HK-2 (cell line): Measurements from ENCODE around the gene ATXN1.

Experiments
- DNase-seq: peaks from one replicate; pipeline ENCODE4 v3.0.0-alpha.2; 2018; ENCODE audit not compliant: unreplicated experiment

The ATXN1 gene

GRCh38 chr6:16438718-16439591 lies 322.3 kb downstream of the ATXN1 start:
- DNase-seq: no peak

- DNase-seq: no peak
Measured at GRCh38 chr6:16437984-16438383, 323.3 kb downstream of the ATXN1 start.

DNA sequence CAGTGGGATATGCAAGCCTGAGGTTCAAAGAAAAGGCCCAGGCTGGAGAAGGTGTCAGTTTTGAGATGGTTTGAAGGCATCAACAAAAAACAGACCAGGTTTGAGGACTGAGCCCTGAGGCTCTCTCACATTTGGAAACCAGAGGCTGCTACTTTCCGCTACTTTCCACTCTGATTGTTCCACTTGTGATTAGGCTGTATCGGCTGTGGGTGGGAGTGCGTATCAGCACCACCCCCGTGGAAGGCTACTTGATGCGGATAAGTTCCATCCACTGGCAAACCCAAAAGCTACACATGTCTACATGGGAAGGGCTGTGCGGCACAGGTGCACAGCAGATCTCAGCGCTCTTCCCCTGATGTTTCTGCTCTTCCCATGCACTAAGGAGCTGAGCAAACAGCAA lies 324.2 kb downstream of the ATXN1 start:
- no peak for DNase-seq

GRCh38 chr6:16436550-16436949 lies 324.7 kb downstream of the ATXN1 start:
- DNase-seq: no peak

DNA sequence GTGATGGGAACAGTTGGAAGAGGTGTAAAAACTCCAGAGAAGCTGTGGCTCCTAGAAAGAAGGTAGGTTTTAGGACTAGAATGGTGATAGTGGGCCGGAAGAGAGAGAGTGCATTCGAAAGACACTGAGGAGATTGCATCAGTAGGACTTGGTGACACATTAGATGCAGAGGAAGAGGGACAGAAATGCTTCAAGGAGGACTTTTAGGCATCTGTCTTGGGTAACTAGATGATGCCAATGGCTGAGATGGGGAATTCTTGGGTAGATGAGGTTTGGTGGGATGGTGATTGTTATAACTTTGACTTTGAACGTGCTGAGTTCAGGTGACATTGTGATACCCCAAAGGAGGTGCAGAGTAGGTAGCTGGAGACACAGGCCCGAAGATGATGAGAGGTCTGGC lies 326.4 kb downstream of the ATXN1 start:
- DNase-seq: no peak

DNA sequence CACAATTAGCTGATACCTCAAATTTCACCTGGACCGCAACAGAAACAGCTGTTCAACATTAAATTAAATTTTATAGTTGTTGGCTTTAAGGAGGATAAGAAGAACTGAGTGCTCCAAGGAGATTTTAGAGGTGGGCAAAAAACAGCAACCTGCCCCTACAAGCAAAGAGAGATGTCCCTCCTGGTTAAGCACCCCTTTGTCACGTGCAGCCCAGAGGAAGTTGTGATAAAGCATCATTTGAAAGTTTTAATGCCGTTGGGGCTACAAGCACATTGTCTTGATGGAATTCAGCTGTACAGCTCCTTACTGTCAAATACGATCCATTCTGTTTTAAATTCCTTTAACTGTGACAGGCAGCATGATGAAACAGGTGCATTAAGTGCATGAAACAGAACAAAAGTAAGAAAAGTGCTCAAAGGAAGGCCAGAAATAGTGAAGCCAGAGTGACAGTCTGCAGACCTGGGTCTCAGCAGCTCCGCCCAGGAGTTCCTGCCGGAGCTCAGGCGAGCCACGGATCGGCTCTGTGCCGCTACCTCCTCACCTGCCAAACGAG lies 327.8 kb downstream of the ATXN1 start:
- no peak for DNase-seq

- DNase-seq: no peak
Measured at GRCh38 chr6:16432075-16433032, 328.9 kb downstream of the ATXN1 start.

- no peak for DNase-seq
Measured at GRCh38 chr6:16431106-16431505, 330.2 kb downstream of the ATXN1 start.

- DNase-seq: no peak
Measured at GRCh38 chr6:16430391-16431089, 330.7 kb downstream of the ATXN1 start.

DNA sequence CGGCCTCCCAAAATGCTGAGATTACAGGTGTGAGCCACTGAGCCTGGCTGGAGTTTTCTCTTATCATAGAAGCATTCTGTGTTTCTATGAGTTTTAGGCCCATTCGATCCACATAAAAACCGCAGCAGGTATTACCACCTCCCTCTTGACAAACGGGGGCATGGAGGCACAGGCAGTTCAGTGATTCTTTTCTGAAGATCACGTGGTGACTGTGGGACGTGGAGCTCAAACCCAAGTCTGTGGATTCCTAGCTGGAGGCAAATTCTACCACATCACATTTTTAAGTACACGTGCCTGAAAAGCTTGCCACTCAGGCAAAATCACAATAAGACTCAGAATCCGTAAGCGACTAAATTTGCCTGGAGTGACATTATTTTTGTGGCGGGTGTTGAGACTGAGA lies 331.6 kb downstream of the ATXN1 start:
- DNase-seq: no peak

- DNase-seq: no peak
Measured at GRCh38 chr6:16427124-16427523, 334.1 kb downstream of the ATXN1 start.

GRCh38 chr6:16425881-16426615 lies 335.2 kb downstream of the ATXN1 start:
- no peak for DNase-seq

GRCh38 chr6:16421462-16421960 lies 339.7 kb downstream of the ATXN1 start:
- DNase-seq: no peak

GRCh38 chr6:16420715-16421461 lies 340.4 kb downstream of the ATXN1 start:
- no peak for DNase-seq

DNA sequence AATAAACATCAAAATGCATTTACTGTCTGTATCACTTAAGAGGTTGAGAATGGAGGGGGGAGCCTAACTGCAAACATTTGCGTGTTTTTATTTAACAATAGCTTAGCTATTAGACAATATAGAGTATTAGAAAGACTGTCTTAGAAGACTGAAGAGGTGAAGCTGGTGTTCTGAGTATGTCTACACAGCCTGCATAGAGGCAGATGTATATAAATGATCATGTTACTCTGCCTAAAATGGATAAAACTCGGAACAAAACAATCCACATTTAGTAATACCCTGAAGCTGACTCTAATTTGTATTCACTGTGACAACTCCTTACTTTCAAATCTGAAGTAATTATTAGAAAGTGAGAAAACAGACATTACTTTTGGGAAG lies 340.9 kb downstream of the ATXN1 start:
- DNase-seq: no peak

GRCh38 chr6:16419636-16420336 lies 341.5 kb downstream of the ATXN1 start:
- DNase-seq: no peak

DNA sequence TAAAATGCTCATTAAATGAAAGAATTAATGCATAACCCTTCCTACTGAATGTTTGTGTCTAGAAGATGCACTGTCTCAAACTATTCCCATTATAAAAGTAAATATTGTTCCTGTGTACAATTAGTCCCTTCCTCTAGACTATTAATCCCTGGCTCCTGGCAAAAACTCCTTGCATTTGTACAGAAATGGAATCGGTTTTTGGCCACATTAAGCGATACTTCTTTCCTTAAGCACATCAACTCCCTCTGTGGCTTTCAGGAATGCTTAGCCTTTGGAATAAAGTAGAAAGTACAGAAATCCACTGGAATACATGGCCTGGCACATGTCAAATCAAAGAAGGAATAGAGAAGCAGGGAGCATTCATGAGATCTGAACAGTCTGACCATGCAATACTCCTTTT lies 343.1 kb downstream of the ATXN1 start:
- no peak for DNase-seq

- DNase-seq: no peak
Measured at GRCh38 chr6:16415677-16416076, 345.6 kb downstream of the ATXN1 start.

- no peak for DNase-seq
Measured at GRCh38 chr6:16414205-16414604, 347.1 kb downstream of the ATXN1 start.

DNA sequence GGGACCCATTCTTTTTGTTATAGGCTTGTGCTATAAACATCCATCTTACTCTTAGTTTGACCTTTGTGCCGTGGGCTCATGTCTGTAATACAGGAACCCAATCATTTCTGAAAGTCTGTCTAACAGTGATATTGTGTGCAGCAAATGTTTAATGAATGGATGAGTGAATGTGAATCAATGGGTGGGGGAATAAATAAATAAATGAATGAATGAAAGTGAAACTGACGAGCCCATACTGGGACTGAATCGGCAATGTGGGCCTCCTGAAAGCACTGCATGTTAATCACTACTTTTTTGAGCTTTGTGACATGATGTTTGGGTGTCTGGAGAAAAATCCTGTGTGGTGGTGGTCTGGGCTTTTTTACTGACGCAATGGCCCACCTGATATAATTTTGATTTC lies 347.9 kb downstream of the ATXN1 start:
- no peak for DNase-seq
